Right atrium auricular region (tissue), 2 donors: ENCODE data around the gene PIK3R6. TPM values are rescaled to one million over a fixed set of nuclear protein-coding genes. Genes with fewer than 3 reads are reported as not detected.
A peak's percentile ranks its signal among the peaks of the same experiment; 100 is the strongest.

Experiments used
- DNase-seq: peaks from one replicate; pipeline ENCODE4 v3.0.0-alpha.2; 2019; ENCODE audit warnings: low spot score
- H3K27ac ChIP-seq, 2 donors: fragments of 200-600 bp; sonication (generic); 1 replicate in 1 of 2; 2 replicates in 1 of 2; pipeline ENCODE4 v1.5.1; 2016 to 2019
- H3K27me3 ChIP-seq, 2 donors: fragments of 200-600 bp; sonication (generic); one replicate each; pipeline versions ENCODE4 v1.5.1 to v1.6.0; 2017 to 2019
- H3K36me3 ChIP-seq: fragments of 200-600 bp; sonication (generic); one replicate; pipeline ENCODE4 v1.5.1; 2016
- H3K4me1 ChIP-seq, 2 donors: fragments of 200-600 bp; sonication (generic); one replicate each; pipeline versions ENCODE4 v1.5.1 to v1.6.0; 2017 to 2019
- H3K4me3 ChIP-seq, 2 donors: fragments of 200-600 bp; sonication (generic); 1 replicate in 1 of 2; 2 replicates in 1 of 2; pipeline ENCODE4 v1.5.1; 2017 to 2019; ENCODE audit warnings: mild to moderate bottlenecking in 1 of 2, moderate library complexity in 1 of 2
- H3K9me3 ChIP-seq, 2 donors: fragments of 200-600 bp; sonication (generic); one replicate each; pipeline ENCODE4 v1.5.1; 2019
- total RNA-seq, 2 donors: library from RNA; depleted of rRNA; stranded (reverse); fragments of >200 nt; gene quantifications; one replicate each; pipeline ENCODE4 v1.1.0, GENCODE V29; 2016
- TF ChIP-seq, protein P1 (sequence below), 2 donors: fragments of 200-600 bp; sonication (generic); IDR thresholded peaks; one replicate each; pipeline ENCODE4 v1.5.1; 2019; ENCODE audit warnings: antibody characterized with exemption in 2 of 2

The PIK3R6 gene
- total RNA-seq, 2 donors from 2014 or later: 0.51 TPM; not detected in 1

DNA sequence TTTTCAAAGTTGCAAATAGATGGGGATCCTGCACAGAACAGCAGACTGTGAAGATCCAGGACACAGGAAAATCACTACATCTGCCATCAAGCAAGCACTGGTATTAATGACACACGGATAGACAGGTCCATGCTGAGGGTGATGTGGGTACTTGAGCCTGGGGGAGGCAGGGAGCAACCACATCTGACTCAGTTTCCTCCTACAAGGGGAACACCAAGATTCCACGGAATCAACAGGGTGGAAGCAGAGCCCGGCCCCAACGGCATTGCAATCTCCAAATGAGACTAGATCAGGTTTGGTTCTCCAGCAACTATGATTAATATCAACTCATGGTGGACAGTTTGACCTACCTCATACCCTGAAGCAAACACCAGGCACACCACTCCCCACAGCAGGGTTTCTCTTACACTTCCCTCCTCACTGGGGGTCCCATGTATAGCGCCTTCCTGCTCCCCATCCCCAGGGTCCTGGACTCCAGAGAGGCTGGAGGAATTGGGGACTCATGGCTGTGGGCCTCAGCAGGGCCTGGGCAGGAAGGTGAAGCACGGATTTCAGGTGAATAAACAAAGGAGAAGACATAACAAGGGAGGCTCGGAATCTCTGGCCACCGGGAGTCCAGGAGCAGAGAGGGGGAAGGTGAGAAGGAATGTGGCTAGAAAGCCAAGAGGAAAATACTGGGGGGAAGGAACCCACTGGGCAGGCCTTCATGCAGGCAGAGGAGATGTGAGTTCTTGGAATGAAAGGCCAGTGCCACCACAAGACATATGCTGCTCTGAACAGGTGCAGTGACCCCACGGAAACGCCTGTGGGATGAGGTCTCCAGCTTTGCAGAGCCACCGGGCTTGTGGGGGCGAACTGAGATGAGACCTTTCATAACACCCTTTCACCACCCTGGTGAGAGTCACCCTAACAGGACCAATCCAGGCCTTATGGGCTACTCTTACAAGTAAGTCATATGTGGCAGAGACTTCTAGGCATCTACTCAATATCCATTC is 29.5 kb upstream of the PIK3R6 start:
- no peaks in the 10 kb centered on the region for H3K27me3 ChIP-seq
- H3K36me3 ChIP-seq: no peaks in the 10 kb centered on the region
- H3K27ac ChIP-seq: no peak overlapping the region
- TF ChIP-seq, protein P1, sequence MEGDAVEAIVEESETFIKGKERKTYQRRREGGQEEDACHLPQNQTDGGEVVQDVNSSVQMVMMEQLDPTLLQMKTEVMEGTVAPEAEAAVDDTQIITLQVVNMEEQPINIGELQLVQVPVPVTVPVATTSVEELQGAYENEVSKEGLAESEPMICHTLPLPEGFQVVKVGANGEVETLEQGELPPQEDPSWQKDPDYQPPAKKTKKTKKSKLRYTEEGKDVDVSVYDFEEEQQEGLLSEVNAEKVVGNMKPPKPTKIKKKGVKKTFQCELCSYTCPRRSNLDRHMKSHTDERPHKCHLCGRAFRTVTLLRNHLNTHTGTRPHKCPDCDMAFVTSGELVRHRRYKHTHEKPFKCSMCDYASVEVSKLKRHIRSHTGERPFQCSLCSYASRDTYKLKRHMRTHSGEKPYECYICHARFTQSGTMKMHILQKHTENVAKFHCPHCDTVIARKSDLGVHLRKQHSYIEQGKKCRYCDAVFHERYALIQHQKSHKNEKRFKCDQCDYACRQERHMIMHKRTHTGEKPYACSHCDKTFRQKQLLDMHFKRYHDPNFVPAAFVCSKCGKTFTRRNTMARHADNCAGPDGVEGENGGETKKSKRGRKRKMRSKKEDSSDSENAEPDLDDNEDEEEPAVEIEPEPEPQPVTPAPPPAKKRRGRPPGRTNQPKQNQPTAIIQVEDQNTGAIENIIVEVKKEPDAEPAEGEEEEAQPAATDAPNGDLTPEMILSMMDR (IDR thresholded peaks at IDR 0.05): no peak
- no peaks in the 10 kb centered on the region for H3K9me3 ChIP-seq
- no peak overlapping the region for H3K4me3 ChIP-seq
- peaks cover 0 to 6% of the 10 kb centered on the region in 2 donors for H3K4me1 ChIP-seq
- no peak for DNase-seq

DNA sequence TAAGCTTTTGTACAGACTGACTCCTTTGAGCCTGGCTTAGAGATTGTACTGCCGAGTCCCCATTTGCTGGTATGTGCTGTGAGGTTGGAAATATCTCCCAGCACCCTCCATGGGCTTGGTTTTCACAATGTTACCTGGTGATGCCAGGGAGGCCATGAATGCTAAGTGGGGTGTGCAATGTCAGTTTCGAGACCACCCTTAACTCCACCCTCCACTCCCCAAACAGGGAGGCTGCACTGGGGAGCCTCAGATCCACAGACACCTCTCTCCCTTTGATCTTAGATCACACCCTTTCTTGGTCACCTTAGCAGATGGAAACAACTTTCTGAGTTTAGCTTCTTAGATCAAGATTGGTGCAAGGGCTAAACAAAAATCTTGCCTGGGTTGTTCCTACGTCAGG is 28.6 kb upstream of the PIK3R6 start:
- Histone ChIP-seq H3K4me1 (peaks cover 0 to 6% of the 10 kb centered on the region in 2 donors), H3K4me3 (no peak overlapping the region), H3K27me3 (no peaks in the 10 kb centered on the region), H3K9me3 (no peaks in the 10 kb centered on the region), H3K36me3 (no peaks in the 10 kb centered on the region), H3K27ac (no peak overlapping the region)
- no peak for DNase-seq
- TF ChIP-seq, protein P1 (IDR thresholded peaks at IDR 0.05): no peak

DNA sequence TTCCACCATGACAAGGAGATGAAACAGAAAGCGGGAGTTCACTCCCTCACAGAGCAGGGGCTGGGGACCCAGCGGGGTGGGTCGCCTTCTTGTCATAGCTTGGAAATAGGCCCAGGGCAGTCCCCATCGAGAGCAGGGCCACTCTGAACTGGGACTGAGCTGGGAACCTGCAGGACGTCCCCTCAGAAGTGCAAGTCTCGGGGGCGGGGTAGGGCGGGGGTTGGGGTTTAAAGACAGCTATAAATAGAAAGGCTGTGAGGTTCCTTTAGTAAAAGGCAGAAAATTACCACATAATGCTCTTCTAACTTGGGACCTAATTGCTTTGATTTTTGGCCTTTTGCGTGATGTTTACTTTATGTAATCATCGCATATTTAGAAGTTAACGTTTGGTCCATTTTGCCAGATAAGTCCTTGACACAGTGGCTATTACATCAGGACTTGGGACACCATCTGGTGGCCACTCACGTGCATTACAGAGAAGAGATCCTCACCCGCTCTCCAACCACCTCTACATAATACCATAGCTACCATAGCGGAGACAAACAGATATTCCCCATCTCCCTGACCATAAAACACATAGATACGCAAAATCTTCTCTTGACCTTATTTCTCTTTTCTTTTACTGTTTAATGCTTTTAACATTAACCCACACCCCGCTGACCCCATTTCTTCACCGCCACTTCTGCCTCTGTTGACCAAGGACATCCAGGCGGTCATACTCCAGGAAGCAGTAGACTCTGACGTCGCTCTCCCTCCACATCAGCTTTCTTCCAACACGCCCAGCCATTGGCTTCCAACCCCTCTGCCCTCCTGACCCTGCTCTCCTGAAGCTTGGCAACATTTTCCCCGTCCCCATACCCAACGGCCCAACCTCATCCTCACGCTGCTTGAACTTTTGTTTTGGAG is 27.5 kb upstream of the PIK3R6 start:
- H3K36me3 ChIP-seq: no peaks in the 10 kb centered on the region
- TF ChIP-seq, protein P1 (IDR thresholded peaks at IDR 0.05): peak; percentile 65 to 85
- no peak for DNase-seq
- H3K4me1 ChIP-seq: peaks cover 0 to 6% of the 10 kb centered on the region in 2 donors
- no peaks in the 10 kb centered on the region for H3K27me3 ChIP-seq
- no peaks in the 10 kb centered on the region for H3K9me3 ChIP-seq
- H3K4me3 ChIP-seq: peak overlapping the region in 1 of 2 donors; percentile 13
- no peak overlapping the region for H3K27ac ChIP-seq

DNA sequence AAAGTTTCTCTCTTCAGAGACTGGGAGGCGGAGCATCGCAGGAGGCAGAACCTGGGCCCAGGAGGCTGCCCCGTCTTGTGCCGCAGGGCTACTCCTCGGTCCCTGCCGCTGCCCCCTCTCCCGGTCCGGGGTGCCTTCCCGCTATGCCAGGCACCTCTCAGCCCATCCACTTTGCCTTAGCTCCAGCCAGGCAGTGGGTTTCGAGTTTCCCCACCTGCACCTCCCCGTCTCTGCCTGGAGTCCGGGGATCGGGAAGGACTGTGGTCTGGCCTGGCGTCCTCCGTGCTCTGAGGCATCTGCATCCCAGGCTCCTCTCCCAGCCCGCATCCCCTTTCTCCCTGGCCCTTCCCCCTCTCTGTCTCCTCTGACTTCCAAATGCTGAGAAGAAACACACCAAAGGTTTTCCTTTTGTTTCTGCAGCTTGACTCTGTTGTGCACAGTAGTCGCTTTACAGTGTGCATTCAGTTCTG is 26.8 kb upstream of the PIK3R6 start:
- peak overlapping the region in 1 of 2 donors; percentile 13 for H3K4me3 ChIP-seq
- peaks cover 0 to 6% of the 10 kb centered on the region in 2 donors for H3K4me1 ChIP-seq
- H3K9me3 ChIP-seq: no peaks in the 10 kb centered on the region
- H3K36me3 ChIP-seq: no peaks in the 10 kb centered on the region
- no peaks in the 10 kb centered on the region for H3K27me3 ChIP-seq
- no peak for DNase-seq
- TF ChIP-seq, protein P1 (IDR thresholded peaks at IDR 0.05): no peak
- no peak overlapping the region for H3K27ac ChIP-seq

DNA sequence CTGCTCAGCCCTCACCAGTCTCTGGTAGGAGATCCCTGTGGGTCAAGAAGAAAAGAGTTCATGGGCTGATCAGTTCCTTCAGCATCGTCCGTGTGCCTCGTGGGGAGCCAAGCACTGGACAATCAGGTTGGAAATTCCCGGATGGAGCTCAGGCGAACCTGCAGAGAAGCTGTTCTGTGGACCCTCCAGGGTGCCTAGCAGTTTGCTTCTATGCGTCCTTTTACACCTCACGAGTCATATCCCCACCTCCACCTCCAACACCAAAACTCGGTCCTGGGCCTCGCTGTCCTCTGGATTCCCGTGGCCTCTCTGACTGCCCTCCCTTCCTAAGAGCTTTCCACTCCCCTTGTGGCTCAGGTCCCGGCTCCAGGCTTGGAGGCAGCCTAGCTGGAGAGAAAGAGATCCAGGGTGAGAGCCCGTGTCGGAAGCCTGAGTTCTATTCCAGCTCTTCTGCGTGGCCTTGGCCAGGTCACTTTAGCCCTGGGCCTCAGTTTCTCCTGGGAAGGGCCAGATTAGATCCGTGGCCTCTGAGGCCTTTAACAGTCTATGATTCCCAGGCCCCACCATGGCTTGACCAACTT is 26.2 kb upstream of the PIK3R6 start:
- H3K4me3 ChIP-seq: no peak overlapping the region
- no peak overlapping the region for H3K27ac ChIP-seq
- H3K36me3 ChIP-seq: no peaks in the 10 kb centered on the region
- H3K27me3 ChIP-seq: no peaks in the 10 kb centered on the region
- TF ChIP-seq, protein P1 (IDR thresholded peaks at IDR 0.05): no peak
- H3K4me1 ChIP-seq: peaks cover 0 to 6% of the 10 kb centered on the region in 2 donors
- no peak for DNase-seq
- no peaks in the 10 kb centered on the region for H3K9me3 ChIP-seq
